ENCODE results near the gene EPM2AIP1.
"Not testable (repeated sequence)": the region's sequence is repeated elsewhere in the genome, so short reads cannot be mapped to it uniquely, and the experiment has no call there.

The EPM2AIP1 gene

GRCh38 chr3:36993326-36994283 lies 674 bp upstream of the EPM2AIP1 start, which contains the start of gene MLH1:
Gene MLH1, plus strand, starts transcription at chr3:36993518. Its CDS starts 30 bp downstream, at chr3:36993548.
- DNase-seq (ENCODE audit: insufficient read length, low spot score), result peak; percentile 57
- peak; percentile 100 for FAIRE-seq

GRCh38 chr3:36991923-36992805 lies 767 bp downstream of the EPM2AIP1 start:
- no peak for DNase-seq (ENCODE audit: insufficient read length, low spot score)
- FAIRE-seq, result peak; percentile 71

DNA sequence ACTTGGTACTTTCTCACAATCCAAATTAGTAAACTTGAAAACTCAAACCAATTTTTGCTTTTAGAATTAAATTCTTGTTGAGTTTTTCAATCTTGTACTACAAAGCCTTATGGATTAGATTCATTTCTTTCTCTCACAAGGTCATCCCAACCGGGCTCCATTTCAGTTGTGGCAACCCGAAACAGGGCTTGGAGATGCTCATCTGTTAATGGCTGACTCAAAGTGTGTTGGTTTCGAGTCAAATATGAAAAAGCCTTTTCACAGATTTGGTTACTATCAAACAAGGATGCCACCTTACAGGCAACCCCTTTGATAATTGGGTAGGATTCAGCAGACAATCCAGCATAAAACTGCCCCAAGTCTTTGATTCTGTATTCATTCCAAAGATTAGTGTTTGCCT lies 1.8 kb downstream of the EPM2AIP1 start:
- peak; percentile 89 for FAIRE-seq

DNA sequence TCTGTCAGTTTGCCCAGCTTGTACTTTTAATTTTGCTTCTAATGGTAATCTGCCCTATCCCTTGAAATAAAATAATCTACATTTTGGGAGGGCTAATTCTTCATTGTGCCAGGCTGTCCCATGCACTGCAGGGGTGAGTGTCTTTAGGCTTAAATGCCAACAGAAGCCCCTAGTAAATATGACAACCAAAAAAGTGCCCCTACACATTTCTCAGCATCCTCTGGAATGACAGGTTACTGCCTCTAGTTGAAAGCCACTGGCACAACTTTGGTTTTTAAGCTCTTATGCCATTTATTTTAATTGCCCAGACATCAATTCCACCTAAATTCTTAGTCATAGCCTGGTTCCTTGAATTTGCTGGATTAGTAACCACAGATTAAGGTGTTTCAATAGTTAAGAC lies 3.4 kb downstream of the EPM2AIP1 start:
- no peak for DNase-seq (ENCODE audit: insufficient read length, low spot score)
- FAIRE-seq, result no peak

More for the DNA sequence above, 1.8 kb downstream of the EPM2AIP1 start:
- no peak for DNase-seq (ENCODE audit: insufficient read length, low spot score)

GRCh38 chr3:36989005-36989404 lies 3.9 kb downstream of the EPM2AIP1 start:
- FAIRE-seq (no peak), DNase-seq (ENCODE audit: insufficient read length, low spot score) (no peak)

GRCh38 chr3:36988356-36988755 lies 4.6 kb downstream of the EPM2AIP1 start:
- no peak for DNase-seq (ENCODE audit: insufficient read length, low spot score)
- FAIRE-seq, result no peak

DNA sequence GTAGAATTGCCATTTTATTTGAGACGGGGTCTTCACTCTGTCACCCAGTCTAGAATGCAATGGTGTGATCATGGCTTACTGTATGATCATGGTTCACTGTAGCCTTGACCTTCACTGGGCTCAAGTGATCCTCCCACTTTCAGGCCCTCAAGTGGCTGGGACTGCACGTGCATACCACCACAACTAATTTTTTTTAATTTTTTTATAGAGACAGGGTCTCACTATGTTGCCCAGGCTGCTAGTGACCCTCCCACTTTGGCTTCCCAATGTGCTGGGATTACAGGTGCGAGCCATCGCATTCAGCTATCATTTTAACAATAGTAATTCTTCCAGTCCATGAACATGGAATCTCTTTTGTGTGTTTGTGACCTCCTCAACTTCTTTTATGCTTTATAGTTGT lies 11.9 kb downstream of the EPM2AIP1 start:
- FAIRE-seq (no peak), DNase-seq (ENCODE audit: insufficient read length, low spot score) (no peak)

- DNase-seq (ENCODE audit: insufficient read length, low spot score) (no peak), FAIRE-seq (no peak)
Measured at GRCh38 chr3:36973139-36973538, 19.8 kb downstream of the EPM2AIP1 start.

DNA sequence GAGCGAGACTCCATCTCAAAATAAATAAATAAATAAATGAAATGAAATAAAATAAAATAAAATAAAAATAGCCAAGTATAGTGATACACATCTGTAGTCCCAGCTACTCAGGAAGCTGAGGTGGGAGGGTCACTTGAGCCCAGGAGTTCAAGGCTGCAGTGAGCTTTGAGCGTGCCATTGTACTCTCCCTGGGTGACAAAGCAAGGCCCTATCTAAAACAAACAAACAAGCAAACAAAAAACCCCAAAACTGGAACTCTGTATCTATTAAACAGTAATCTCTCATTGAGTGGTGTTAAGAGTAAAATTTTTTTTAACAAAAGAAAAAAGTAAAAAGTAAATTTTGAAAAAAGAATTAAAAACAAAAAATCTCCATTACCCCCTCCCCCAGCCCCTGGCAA lies 20.8 kb downstream of the EPM2AIP1 start:
- DNase-seq (ENCODE audit: insufficient read length, low spot score) (no peak), FAIRE-seq (no peak)

DNA sequence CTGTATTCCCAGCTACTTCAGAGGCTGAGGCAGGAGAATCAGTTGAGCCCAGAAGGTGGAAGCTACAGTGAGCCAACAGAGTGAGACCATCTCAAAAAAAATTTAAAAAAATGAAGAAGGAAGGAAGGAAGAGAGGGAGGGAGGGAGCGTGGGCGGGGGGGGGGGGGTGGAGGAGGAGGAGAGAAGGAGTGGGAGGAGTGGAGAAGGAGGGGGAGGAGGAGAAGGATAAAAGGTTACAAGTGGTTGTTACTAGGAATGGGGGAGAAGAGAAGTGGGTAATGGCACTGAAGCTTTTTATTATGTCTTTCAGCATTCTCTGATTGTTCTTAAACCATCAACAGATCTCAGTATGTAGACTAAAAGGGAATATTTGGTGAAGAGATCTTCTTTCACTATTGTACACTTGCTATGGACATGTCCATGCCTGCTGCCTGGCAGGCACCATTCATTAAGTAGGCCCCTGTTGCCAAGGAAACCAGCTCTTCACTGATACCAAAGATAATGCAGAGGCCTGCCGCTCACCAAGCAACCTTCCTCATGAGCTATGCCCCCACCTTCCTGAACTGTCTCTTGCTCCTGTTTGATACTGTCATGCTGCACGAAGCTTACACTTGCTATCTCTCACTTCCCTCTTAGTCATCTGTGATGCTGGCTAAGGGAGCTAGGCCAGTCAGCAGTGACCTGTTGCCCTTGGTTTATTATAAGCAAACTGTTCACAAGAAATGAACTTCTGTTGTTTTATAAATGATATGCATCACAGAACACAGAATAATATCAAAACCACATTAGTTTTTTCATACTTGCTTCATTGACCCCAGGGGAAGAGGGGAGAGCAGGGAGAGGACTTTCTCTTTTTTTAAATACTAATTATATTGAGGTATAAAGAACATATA lies 23.1 kb downstream of the EPM2AIP1 start:
- peak; percentile 85 for FAIRE-seq
- DNase-seq (ENCODE audit: insufficient read length, low spot score), result peak; percentile 48

- DNase-seq (ENCODE audit: insufficient read length, low spot score), result no peak
- FAIRE-seq, result no peak
Measured at GRCh38 chr3:36969085-36969484, 23.8 kb downstream of the EPM2AIP1 start.

DNA sequence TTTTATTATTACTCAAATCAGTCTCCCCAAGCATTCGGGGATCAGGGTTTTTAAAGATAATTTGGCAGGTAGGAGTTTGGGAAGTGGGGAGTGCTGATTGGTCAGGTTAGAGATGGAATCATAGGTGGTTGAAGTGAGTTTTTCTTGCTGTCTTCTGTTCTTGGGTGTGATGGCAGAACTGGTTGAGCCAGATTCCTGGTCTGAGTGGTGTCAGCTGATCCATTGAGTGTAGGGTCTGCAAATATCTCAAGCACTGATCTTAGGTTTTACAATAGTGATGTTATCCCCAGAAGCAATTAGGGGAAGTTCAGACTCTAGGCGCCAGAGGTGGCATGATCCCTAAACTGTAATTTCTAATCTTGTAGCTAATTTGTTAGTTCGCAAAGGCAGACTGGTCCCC lies 27.5 kb downstream of the EPM2AIP1 start:
- DNase-seq (ENCODE audit: insufficient read length, low spot score) (no peak), FAIRE-seq (no peak)

DNA sequence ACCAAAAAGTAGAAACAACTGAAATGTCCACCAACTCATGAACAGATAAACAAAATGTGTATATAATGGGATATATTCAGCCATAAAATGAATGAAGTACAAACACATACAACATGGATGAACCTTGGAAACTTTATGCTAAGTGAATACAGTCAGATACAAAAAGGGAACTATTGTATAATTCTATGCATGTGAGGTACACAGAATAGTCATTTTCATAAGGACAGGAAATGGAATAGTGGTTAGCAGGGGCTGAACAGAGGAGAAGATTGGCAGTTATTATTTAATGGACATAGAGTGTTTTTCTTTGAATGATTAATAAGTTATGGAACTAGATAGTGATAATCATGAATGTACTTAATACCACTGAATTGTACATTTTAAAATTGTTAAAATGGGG lies 28.1 kb downstream of the EPM2AIP1 start:
- DNase-seq (ENCODE audit: insufficient read length, low spot score), result no peak
- FAIRE-seq, result no peak

GRCh38 chr3:36964331-36964730 lies 28.6 kb downstream of the EPM2AIP1 start:
- FAIRE-seq (no peak), DNase-seq (ENCODE audit: insufficient read length, low spot score) (no peak)

- FAIRE-seq; DNase-seq (ENCODE audit: insufficient read length, low spot score): not testable (repeated sequence)
Measured at GRCh38 chr3:36963008-36963407, 29.9 kb downstream of the EPM2AIP1 start.

- no peak for DNase-seq (ENCODE audit: insufficient read length, low spot score)
- FAIRE-seq, result no peak
Measured at GRCh38 chr3:36960502-36960901, 32.4 kb downstream of the EPM2AIP1 start.

GRCh38 chr3:36959821-36960220 lies 33.1 kb downstream of the EPM2AIP1 start:
- DNase-seq (ENCODE audit: insufficient read length, low spot score) (no peak), FAIRE-seq (no peak)

- DNase-seq (ENCODE audit: insufficient read length, low spot score) (no peak), FAIRE-seq (no peak)
Measured at GRCh38 chr3:36957862-36958686, 34.9 kb downstream of the EPM2AIP1 start.

DNA sequence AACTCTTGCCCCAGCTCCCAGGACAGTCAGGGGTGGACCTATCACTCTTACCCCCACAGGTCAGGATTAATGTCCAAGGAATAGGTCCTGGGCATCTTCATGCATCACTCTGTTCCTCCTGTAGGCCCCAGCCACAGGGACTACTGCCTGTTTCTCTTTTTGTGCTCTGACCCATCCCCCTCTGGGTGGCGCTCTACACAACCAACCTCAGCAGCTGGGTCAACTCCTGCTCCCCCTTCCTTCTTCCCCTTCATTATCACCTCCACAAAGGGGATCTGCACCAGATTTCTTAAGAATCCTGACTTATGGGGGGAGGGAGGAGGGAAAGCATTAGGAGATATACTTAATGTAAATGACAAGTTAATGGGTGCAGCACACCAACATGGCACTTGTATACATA lies 35.9 kb downstream of the EPM2AIP1 start:
- DNase-seq (ENCODE audit: insufficient read length, low spot score), result no peak
- no peak for FAIRE-seq
